Stimulated activated naive CD8-positive, alpha-beta T cell treated with anti-CD3 and anti-CD28 coated beads, Interleukin-15, Interleukin-2, amounts not matched to agents 100 ng/mL and 50 ng/mL, for 24 hours (primary cell): ENCODE data around the gene CTNNA2.

Experiments used
- H3K27ac Mint-ChIP-seq: one replicate; pipeline ENCODE4 v1.8.0; 2021; ENCODE audit warnings: mild to moderate bottlenecking, mixed read lengths
- H3K27me3 Mint-ChIP-seq: one replicate; pipeline ENCODE4 v1.8.0; 2021; ENCODE audit warnings: mixed read lengths
- H3K36me3 Mint-ChIP-seq: one replicate; pipeline ENCODE4 v1.8.0; 2021; ENCODE audit warnings: low read depth, mixed read lengths
- H3K4me1 Mint-ChIP-seq: one replicate; pipeline ENCODE4 v1.8.0; 2021; ENCODE audit warnings: low read depth, mixed read lengths
- H3K4me3 Mint-ChIP-seq: one replicate; pipeline ENCODE4 v1.8.0; 2021; ENCODE audit warnings: mild to moderate bottlenecking, mixed read lengths
- H3K9me3 Mint-ChIP-seq: one replicate; pipeline ENCODE4 v1.8.0; 2021; ENCODE audit warnings: mixed read lengths

CTNNA2 gene

DNA sequence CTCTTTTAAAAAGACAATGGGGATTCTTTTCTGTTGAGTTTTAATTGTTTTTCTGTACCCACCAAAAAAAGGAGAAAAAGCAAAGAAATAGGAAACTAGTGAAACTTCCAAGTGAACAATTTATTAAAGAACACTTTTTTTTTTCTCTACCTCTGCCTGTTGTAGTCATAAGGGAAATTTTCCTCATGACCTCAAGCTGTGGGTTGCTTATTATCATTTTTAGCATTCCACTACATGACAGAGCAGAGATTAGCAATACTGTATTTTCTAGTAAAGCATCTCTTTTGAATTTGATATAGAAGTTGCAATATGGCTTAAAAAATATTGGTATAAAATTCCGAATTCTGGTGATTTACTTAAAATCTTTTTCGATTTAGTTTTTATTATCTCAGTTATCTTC lies 879.6 kb downstream of the CTNNA2 start:
- Mint-ChIP-seq H3K27ac (no peak overlapping the region), H3K27me3 (no peaks in the 10 kb centered on the region), H3K9me3 (peaks cover 12% of the 10 kb centered on the region), H3K4me3 (no peak overlapping the region), H3K36me3 (no peaks in the 10 kb centered on the region), H3K4me1 (no peaks in the 10 kb centered on the region)

DNA sequence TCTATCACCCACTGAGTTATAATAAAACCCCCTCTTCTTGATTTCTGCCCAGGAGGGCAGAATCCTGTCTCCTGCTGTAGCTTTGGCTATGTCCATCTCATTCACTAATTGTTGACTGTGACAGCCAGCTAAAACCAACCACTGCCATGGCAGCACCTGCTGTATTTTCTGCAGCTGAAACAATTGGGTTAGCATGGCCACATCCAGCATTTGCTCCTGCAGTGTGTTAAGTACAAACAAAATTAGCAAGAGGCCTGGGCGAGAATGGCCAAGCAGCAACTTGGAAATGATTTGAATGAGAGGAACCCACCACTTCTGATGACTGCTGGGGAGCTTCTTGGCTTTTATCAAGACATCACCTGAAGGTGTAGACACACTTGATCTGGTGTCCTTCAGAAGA lies 881.1 kb downstream of the CTNNA2 start:
- no peak overlapping the region for H3K4me3 Mint-ChIP-seq
- H3K27ac Mint-ChIP-seq: no peak overlapping the region
- no peaks in the 10 kb centered on the region for H3K4me1 Mint-ChIP-seq
- no peaks in the 10 kb centered on the region for H3K27me3 Mint-ChIP-seq
- peaks cover 14% of the 10 kb centered on the region for H3K9me3 Mint-ChIP-seq
- no peaks in the 10 kb centered on the region for H3K36me3 Mint-ChIP-seq

DNA sequence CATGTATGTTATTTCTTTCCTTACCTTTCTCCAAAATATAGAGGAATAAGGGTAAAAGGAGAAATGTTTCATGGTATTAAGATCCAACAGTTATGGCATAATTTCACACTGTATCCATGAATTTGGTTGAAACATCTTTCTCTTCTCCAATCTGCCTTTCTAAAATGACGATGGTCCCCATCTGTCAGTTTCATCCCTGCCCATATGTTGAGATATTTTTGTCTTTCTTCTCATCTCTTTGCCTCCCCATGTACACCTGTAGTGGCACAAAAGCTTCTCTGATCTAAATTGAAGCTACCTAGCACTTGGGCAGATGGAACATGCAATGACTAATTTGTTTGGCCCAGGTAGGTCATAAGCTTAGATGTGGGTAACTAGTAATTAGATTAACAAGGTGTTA lies 882.4 kb downstream of the CTNNA2 start:
- Mint-ChIP-seq H3K4me3 (no peak overlapping the region), H3K4me1 (no peaks in the 10 kb centered on the region), H3K27me3 (no peaks in the 10 kb centered on the region), H3K27ac (no peak overlapping the region), H3K9me3 (peaks cover 14% of the 10 kb centered on the region), H3K36me3 (no peaks in the 10 kb centered on the region)

DNA sequence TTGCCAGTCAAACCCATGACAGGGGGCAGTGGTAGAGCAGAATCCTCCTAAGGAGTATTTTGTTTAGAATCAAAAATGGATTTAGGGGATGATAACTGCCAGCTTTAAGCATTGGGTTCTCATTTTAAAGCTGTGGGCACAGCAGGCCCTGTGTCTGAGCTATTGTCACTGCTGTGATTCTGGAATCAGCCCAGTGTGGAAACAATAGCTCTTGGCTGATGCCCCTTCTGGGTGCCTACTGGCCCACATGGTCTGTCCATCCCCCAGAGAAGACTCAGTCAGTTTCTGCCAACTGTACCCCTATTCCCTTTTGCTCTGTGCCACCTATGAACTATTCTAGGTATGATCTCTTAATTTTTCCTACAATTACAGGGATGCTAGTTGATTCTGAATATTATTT lies 883.4 kb downstream of the CTNNA2 start:
- Mint-ChIP-seq H3K9me3 (peaks cover 14% of the 10 kb centered on the region), H3K36me3 (no peaks in the 10 kb centered on the region), H3K27ac (no peak overlapping the region), H3K27me3 (no peaks in the 10 kb centered on the region), H3K4me1 (no peaks in the 10 kb centered on the region), H3K4me3 (no peak overlapping the region)

DNA sequence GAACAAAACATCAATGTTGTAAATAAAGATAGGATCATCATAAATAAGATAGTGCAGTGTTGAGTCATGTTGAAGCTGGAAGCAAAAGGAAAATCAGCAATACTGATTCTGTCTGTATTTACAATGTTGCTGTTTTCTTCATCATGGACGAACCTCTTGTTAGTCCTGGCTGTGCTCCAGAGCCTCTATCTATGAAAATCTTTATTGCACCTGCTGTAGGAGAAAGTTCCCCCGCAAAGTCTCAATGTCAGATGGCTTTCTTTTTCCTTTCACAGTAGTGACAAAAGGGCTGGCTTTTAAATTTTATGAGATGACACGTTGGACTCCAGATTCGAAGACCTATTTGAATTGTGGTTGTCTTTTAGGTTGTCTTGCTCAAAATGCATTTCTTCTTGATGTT lies 890.2 kb downstream of the CTNNA2 start:
- H3K4me3 Mint-ChIP-seq: no peak overlapping the region
- no peak overlapping the region for H3K27ac Mint-ChIP-seq

DNA sequence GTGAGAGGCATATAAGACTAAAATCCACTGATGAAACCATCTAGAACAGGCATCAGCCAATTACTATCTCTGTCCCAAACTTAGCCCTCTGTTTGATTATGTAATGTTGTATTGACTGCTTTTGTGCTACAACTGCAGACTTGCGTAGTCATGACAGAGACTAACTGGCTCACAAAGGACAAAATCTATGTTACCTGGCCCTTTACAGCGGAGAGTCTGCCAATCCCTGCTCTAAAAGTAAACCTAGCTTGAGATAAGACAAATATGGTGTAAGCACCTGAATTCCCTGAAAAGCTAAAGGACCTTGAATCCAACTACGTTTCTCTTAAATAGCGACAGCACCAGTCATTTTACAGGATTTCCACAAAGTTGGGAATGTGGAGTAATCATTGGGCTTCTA lies 894.5 kb downstream of the CTNNA2 start:
- Mint-ChIP-seq H3K27ac (no peak overlapping the region), H3K4me3 (no peak overlapping the region), H3K4me1 (no peaks in the 10 kb centered on the region), H3K9me3 (no peaks in the 10 kb centered on the region), H3K27me3 (no peaks in the 10 kb centered on the region), H3K36me3 (no peaks in the 10 kb centered on the region)

More for the DNA sequence above, 890.2 kb downstream of the CTNNA2 start:
- Mint-ChIP-seq H3K4me1 (no peaks in the 10 kb centered on the region), H3K9me3 (peaks cover 4% of the 10 kb centered on the region), H3K27me3 (no peaks in the 10 kb centered on the region), H3K36me3 (no peaks in the 10 kb centered on the region)

DNA sequence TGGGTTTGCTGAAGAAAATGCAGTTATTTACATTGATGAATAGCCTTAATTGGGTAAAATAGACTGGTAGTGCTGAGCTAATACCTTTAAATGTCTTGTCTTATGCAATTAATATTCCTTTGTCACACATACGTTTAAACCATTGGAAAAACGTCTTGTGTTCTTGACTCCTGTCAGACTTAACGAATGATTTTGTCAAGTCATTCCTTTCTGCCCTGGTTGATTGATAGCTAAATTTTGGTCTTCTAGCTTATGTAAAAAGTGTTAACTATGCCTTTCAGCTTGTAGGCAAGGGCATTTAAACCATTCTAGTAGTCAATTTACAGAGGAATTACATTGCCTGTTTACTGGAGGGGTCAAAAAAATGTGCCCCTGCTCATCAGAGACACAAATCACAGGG lies 897.5 kb downstream of the CTNNA2 start:
- H3K4me3 Mint-ChIP-seq: no peak overlapping the region
- H3K36me3 Mint-ChIP-seq: no peaks in the 10 kb centered on the region
- H3K4me1 Mint-ChIP-seq: no peaks in the 10 kb centered on the region
- H3K27ac Mint-ChIP-seq: no peak overlapping the region
- no peaks in the 10 kb centered on the region for H3K27me3 Mint-ChIP-seq
- peaks cover 18% of the 10 kb centered on the region for H3K9me3 Mint-ChIP-seq

DNA sequence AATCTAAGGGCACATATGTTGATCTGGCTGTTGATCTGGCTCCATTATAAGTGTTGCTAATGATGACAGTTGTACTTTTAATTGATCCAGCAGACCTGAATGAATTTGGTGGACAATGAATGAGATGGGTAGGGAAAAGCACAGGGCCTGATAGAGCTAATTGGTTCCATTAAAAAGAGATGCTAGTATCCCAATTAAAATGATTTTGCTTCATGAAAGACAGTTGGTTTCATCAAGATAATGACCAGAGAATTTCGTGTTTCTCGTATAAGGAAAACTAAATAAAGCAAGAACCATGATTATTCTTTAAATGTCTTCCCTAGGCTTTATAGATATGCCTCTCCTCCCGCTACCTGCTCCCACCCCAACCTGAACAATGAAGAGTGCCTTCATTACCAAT lies 900.3 kb downstream of the CTNNA2 start:
- H3K4me1 Mint-ChIP-seq: no peaks in the 10 kb centered on the region
- H3K27me3 Mint-ChIP-seq: no peaks in the 10 kb centered on the region
- H3K27ac Mint-ChIP-seq: no peak overlapping the region
- H3K36me3 Mint-ChIP-seq: no peaks in the 10 kb centered on the region
- peaks cover 22% of the 10 kb centered on the region for H3K9me3 Mint-ChIP-seq
- H3K4me3 Mint-ChIP-seq: no peak overlapping the region

DNA sequence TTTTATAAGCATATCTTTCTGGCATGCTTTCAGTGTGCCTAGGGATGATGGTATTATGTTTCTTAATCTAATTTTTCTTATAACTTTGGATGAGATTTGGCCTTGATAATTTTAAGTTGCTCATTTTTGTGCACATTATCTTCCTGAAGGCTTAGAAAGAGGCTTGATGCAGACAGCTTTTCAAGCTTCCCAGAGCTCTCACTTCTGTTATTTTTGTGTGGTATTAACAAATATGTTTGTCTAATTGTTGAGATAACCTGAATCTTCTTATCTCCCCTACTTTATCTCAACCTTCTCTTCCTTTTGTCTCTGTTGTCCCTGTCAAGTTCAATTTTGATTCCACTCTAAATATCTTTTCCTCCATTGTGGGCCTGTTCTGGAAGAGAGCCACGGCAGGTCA lies 904.9 kb downstream of the CTNNA2 start:
- Mint-ChIP-seq H3K4me3 (no peak overlapping the region), H3K4me1 (no peaks in the 10 kb centered on the region), H3K27ac (no peak overlapping the region), H3K36me3 (no peaks in the 10 kb centered on the region), H3K9me3 (peaks cover 21% of the 10 kb centered on the region), H3K27me3 (no peaks in the 10 kb centered on the region)

DNA sequence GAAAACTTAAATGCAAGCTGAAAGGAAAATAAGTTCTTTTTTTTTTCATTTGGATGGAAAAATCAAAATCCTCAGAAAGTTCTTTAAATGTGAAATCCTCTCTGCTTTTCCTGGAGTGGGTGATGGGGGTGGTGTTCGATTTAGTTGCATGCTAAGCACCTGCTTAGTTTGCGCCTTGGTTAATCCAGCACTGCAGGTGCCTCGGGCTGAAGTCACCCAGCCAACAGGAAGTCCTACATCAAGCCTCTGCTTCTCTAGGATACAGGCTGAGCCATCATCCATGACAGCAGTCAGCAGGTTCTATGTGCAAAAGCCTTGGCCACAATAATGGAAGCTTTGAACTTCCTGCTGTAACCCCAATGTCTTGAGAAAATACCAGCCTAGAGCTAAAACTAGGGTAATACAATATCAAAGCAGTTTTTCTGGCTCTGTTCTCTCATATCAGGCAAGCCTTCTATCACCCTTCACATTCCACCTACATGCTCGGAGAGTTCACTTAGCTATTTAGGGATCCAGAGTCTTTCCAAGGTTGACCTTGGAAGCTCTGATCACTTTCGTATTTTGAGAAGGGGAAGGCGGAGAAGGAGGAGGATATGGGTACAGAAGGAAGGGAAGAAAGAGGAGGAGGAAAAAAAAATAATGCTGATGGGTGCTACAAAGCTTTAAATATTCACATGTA lies 907.8 kb downstream of the CTNNA2 start:
- H3K36me3 Mint-ChIP-seq: no peaks in the 10 kb centered on the region
- no peaks in the 10 kb centered on the region for H3K4me1 Mint-ChIP-seq
- no peak overlapping the region for H3K27ac Mint-ChIP-seq
- no peak overlapping the region for H3K4me3 Mint-ChIP-seq
- H3K9me3 Mint-ChIP-seq: peaks cover 9% of the 10 kb centered on the region
- H3K27me3 Mint-ChIP-seq: no peaks in the 10 kb centered on the region

DNA sequence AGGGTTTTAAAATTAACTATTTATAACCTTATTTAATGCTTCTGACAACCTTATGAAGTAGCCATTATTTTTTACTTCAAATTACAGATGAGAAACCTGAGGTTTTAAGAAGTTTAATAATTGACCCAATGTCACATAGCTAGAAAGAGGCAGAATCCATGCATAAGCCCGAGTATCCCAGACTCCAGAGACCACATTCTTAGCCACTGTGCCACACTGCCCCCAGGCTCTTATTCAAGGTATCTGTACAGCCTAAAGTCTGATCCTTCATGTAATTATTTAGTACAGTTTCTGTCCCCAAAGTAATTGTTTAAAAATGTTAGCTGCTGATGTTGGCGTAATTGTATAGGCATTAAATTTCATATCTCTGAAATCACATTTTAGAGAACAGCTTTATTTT lies 916.4 kb downstream of the CTNNA2 start:
- Mint-ChIP-seq H3K4me1 (no peaks in the 10 kb centered on the region), H3K36me3 (no peaks in the 10 kb centered on the region), H3K27me3 (no peaks in the 10 kb centered on the region), H3K27ac (no peak overlapping the region), H3K9me3 (peaks cover 13% of the 10 kb centered on the region), H3K4me3 (no peak overlapping the region)

DNA sequence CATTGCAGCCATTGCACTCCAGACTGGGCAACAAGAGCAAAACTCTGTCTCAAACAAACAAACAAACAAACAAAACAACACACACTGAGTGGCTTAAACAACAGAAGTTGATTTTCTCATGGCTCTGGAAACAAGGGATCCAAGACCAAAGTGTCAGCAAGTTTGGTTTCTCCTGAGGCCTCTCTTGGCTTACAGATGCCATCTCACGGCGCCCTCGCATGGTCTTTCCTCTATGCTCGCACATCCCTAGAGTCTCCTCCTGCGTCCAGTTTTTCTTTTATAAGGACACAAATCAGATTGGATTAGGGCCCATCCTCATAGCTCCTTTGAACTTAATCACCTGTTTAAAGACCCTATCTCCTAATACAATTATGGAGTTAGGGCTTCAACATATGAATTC lies 925.1 kb downstream of the CTNNA2 start:
- Mint-ChIP-seq H3K27ac (no peak overlapping the region), H3K4me3 (no peak overlapping the region), H3K4me1 (no peaks in the 10 kb centered on the region), H3K36me3 (no peaks in the 10 kb centered on the region), H3K27me3 (no peaks in the 10 kb centered on the region), H3K9me3 (peaks cover 8% of the 10 kb centered on the region)

DNA sequence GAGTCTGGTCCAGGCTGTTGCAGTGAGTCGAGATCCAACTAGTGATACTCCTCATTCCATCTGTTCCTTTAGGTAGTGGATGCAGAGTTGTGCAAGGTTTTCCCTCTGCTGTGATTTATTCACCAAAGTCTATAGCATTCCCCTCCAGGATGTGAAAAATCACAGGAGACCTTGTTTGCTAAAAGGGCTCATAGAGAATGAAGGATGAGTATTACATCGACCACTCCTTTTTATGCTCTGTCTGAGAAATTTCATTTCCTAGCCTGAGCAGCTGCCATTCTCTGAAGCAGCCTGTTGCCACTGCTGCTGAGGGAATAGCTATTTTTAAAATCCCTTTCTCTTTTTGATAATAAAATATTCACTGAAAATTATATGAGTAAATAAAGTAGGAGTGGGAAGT lies 925.8 kb downstream of the CTNNA2 start:
- Mint-ChIP-seq H3K27me3 (no peaks in the 10 kb centered on the region), H3K27ac (no peak overlapping the region), H3K4me3 (no peak overlapping the region), H3K4me1 (no peaks in the 10 kb centered on the region), H3K9me3 (peaks cover 8% of the 10 kb centered on the region), H3K36me3 (no peaks in the 10 kb centered on the region)

DNA sequence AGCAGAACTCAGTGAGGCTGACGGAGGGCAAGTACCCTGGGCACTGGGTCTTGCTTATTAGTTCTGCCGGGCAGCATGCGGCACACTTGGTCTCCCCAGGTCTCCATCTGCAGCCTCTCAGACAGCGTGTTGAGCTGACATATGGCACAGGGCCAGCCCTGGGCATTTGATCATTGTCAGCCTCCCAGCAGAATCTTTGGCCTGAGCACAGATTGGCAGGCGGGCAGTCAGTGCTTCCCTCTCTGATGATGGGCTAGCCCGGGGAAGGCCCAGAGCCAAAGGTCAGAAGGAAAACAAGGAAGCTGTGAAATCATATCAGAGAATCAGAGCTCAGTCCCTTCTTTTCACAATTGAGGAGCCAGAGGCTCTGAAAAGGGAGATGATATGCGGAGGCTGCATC lies 941.8 kb downstream of the CTNNA2 start:
- H3K4me1 Mint-ChIP-seq: no peaks in the 10 kb centered on the region
- H3K36me3 Mint-ChIP-seq: no peaks in the 10 kb centered on the region
- peaks cover 6% of the 10 kb centered on the region for H3K9me3 Mint-ChIP-seq
- H3K27me3 Mint-ChIP-seq: no peaks in the 10 kb centered on the region
- H3K4me3 Mint-ChIP-seq: no peak overlapping the region
- no peak overlapping the region for H3K27ac Mint-ChIP-seq

DNA sequence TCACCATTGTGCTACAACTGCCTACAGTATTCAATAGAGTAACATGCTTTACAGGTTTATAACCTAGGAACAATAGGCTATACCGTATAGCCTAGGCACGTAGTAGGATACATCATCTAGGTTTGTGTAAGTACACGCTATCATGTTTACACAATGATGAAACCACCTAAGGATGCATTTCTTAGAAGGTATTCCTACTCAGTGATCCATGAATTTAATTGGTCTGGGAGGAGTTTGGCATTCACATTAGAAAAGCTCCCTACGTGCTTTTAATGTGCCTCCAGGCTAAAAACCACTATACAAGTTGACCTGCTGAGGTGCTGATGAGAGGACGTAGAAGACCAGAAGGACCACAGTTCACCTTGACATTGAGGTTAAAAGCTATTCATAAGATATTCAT lies 946.2 kb downstream of the CTNNA2 start:
- no peak overlapping the region for H3K27ac Mint-ChIP-seq
- no peaks in the 10 kb centered on the region for H3K27me3 Mint-ChIP-seq
- no peak overlapping the region for H3K4me3 Mint-ChIP-seq
- no peaks in the 10 kb centered on the region for H3K36me3 Mint-ChIP-seq
- H3K9me3 Mint-ChIP-seq: peaks cover 11% of the 10 kb centered on the region
- H3K4me1 Mint-ChIP-seq: no peaks in the 10 kb centered on the region

DNA sequence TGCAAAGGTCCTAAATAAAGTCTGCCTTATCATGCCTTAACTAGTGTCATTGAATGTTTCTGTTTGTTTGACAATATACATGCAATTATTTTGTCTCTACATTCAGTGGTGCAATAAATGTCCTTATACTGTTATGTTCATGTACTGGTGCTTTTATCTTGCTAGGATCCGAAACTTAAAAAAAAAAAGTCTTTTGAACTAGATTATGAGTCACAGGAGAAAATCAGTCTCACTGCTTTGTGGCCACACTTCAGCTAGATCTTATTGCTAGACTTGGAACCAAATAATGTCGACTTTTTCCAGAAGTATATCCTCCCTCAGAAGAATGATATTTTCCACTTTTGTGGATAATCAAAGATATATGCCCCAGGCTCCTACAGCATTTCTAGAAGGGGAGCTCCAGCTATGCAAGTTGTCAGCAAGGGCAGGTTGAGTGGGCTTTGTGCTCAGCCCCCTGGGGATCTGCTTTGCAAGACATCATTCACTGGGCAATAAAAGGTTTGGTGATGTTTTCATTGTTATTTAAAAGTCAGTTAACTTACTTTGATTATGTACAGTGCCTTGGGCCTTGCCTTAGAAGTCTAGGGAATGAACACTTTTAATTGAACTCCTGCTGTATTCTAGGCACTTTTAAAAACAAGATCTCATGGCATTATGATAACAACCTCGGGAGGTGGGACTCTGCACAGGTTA lies 948.8 kb downstream of the CTNNA2 start:
- H3K27me3 Mint-ChIP-seq: no peaks in the 10 kb centered on the region
- no peaks in the 10 kb centered on the region for H3K4me1 Mint-ChIP-seq
- H3K36me3 Mint-ChIP-seq: no peaks in the 10 kb centered on the region
- H3K9me3 Mint-ChIP-seq: peaks cover 15% of the 10 kb centered on the region
- no peak overlapping the region for H3K4me3 Mint-ChIP-seq
- H3K27ac Mint-ChIP-seq: no peak overlapping the region
